ENCODE data around the gene MICAL3.

- TF ChIP-seq, protein P1, sequence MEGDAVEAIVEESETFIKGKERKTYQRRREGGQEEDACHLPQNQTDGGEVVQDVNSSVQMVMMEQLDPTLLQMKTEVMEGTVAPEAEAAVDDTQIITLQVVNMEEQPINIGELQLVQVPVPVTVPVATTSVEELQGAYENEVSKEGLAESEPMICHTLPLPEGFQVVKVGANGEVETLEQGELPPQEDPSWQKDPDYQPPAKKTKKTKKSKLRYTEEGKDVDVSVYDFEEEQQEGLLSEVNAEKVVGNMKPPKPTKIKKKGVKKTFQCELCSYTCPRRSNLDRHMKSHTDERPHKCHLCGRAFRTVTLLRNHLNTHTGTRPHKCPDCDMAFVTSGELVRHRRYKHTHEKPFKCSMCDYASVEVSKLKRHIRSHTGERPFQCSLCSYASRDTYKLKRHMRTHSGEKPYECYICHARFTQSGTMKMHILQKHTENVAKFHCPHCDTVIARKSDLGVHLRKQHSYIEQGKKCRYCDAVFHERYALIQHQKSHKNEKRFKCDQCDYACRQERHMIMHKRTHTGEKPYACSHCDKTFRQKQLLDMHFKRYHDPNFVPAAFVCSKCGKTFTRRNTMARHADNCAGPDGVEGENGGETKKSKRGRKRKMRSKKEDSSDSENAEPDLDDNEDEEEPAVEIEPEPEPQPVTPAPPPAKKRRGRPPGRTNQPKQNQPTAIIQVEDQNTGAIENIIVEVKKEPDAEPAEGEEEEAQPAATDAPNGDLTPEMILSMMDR (IDR thresholded peaks at IDR 0.05) = no peak
- TF ChIP-seq POLR2A (IDR thresholded peaks at IDR 0.05) = no peak
These were observed 151.9 kb downstream of the MICAL3 start for GRCh38 chr22:17872471-17872870.
